ENCODE results near the gene ANKRD23.
"Not testable (repeated sequence)": the region's sequence is repeated elsewhere in the genome, so short reads cannot be mapped to it uniquely, and the experiment has no call there.

Gene ANKRD23

DNA sequence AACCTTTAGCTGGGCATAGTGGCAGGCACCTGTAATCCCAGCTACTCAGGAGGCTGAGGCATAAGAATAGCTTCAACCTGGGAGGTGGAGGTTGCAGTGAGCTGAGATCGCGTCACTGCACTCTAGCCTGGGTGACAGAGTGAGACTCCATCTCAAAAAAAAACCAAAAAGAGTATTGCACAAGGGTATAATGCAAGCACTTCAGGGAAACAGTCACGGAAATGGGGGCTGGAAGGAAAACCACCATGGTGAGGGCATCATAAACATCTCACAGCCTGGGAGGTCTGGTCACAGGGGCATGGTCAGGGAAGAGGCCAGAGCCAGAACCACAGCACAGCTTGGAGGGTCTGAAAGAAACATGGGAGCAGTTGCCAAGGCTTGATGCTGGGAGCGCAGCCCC, 19.2 kb upstream of the ANKRD23 start:
- not testable (repeated sequence) for DNase-seq

DNA sequence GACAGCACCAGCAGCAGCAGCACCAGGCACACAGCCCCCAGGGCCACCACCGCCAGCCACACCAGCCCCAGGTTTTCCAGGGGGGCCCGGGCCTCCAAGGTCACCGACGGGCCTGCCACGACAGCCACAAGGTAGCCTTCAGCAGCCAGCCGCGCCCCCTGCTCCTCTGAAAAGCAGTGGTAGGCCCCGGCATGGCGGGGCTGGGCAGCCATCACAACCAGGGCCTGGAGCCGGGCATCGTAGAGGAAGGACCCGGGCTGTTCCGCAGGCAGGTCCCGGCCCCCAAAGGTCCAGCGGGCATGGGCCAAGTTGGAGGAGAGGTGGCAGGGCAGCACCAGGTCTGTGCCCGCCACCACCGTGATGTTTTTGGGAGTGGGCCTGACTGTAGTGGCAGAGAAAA, 17.3 kb upstream of the ANKRD23 start:
- no peak for DNase-seq

DNA sequence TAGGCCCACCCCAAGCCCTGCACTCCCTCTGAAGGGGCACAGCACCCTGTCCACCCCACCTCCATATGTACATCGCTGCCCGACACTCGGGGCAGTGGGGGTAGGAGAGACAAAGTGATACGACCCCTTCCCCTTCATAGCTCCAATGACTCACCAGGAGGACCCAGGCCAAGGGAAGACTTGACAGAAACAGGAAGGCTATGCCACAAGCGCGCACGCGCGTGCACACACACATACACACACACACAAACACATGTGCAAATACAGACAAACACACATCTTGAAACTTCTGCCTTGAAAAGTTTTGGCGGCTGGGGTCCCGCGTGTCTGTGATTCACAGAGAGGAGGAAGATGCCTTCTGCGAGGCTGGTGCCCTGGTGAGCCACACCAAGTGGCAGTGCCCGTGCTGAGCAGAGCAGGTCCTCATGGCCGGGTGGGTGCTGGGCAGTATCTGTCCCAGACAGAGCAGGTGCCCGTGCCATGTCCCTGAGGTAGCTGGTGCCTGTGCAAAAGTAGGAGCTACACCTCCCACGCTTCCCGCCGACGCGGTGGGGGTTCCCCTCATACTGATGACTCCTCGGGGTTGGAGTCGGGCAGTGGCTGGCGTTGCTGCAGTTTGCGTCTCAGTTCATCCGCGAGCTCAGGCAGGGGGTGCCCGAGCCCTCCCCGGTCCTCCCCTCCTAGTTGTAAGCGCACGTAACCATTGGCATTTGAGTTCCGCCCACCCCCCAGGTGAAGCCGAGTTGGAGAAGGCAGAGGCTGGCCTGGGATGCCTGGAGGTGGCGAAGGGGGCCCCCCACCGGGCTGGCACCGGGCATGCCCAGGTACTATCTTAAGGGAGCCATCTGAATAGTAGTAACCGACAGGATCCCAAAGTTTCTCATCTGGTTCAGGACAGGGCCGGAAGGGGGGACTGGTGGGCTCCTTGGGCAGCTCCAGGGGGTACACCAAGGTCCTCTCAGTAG, 16.5 kb upstream of the ANKRD23 start:
- DNase-seq: no peak

DNA sequence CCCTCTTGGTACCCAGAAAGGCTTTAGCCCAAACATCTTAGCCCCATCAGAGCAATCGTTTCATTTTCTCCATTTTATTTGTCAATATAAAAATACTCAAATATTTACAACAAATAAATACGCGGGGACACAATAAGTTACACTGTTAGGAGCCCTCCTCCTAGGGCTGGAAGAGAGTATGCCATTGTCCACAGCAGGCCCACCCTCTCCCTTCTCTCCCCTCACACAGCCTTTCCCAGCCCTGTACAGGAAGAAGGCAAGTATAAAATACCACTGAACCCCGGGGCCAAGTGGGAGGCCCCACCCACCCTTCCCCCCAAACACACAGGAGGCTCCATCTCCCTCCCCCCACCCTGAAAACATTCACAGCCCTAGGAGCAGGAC, 15.9 kb upstream of the ANKRD23 start:
- no peak for DNase-seq

DNA sequence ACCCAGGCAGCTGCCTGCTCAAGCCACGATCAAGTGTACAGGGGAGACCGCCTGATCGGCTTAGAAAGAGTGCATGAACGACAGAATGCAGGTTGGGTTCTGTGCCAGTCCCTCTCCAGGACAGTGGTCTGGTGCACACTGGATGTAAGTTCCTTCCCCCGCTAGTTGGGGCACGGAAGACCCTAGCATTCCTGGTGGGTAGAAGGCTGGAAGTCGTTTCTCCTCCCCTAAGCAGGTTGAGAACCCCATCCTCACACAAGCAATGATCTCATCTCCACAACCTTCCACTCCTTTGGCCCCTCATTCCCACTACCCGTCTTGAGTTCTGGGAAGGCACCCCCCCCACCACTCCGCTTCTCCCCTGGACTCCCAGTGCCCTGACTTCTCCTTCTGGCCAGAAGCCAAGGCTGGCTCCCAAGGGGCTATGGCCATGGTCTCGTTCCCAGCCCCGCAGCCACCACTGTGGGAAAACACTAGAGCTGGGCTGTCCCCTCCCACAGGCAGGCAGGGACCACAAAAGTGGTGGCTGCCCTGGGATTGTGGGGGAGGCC, 15.4 kb upstream of the ANKRD23 start:
- no peak for DNase-seq

DNA sequence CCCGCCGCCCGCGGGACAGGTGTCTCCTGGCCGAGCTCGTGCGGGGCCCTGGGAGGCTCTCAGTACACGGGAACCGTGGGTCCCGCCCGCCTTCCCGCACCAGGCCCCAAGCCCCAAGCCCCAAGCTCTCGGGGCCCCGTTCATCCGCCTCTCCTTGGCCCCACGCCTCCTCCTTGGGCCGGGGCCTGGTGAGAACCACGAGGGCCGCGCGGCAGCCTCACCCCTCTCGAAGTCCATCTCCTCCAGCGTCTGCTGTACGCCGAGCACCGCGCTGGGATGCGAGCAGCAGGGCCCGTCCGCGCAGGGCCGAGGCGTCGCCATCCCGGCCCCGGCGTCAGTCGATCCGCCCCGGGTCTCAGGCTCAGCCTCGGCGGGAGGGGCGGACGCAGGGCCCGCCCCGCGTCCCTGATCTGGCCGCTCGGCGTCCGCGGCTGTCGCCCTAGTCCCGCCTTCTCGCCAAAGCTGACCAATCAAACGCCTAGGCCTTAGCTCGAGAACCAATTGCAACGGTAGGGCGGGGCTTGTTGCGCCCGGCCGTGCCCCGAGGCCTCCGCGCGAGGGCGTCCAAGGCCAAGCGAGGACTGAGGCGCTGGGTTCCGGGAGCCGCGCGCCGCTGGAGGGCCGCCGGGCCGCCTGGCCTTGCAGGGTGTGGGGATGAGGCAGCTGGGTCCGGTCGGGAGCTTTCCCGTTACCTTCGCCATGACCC, 14.0 kb upstream of the ANKRD23 start, which contains the start of gene ANKRD39:
TSS of gene ANKRD39 (minus strand) at position 350 of the 706 bp plus-strand sequence. CDS start at position 321, 29 bp downstream.
- DNase-seq: peak; percentile 99

DNA sequence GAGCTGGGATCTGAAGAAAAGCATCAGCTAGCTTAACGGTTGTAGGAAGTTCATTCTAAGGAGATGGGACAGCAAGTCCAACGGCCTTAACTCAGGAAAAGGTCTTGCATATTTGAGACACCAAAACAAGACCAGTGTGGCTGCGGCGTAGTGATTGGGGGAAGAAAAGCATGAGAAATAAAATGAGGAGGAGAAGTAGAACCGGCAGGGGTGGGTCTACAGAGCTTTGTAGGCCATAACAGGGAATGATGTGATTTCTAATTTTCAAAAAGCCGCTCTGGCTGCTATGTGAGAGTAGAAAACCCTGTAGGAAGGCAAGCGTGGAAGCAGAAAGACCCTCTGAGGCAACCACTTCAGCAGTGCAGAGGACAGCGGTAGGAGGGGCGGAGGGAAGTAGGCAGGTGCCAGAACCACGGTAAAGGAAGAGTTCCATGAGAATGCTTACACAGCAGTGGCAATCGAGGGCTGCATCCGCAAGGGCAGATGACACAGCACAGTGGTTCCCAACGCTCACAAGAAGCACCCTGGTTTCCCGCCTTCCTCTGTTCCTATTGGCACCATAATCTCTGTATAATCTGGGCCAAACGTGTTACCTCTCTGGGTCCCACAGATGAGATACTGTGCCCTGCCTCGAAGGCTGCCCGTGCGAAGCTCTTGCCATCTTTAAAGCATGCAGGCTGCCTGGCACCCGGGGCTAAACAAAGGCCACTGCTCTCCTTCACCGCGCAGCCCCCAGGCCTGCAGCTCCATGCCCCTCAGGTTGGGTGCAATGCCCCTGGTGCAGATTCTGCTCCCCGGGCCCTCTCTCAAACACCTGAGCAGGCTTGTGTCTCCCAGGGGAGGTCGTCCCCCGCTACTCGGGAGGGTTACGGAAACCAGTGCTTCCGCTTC, 13.2 kb upstream of the ANKRD23 start:
- peak; percentile 67 for DNase-seq

DNA sequence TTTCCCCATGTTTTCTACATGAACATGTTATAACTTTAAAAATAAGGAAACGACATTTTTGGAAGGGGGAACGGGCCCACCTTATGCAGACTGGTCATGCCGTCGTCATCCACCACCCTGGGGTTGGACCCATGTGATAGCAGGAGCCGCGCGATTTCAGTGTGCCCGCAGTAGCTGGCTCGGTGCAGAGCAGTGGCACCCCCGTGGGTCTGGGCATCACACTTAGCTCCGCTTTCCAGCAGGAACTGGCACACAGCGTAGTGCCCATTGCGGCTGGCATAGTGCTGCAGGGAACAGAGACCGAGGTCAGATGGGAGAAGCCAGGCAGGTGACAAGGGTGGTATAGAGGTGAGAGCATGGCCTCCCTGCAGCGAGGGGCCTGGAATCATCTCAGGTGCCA, 9.5 kb upstream of the ANKRD23 start:
- DNase-seq: no peak

DNA sequence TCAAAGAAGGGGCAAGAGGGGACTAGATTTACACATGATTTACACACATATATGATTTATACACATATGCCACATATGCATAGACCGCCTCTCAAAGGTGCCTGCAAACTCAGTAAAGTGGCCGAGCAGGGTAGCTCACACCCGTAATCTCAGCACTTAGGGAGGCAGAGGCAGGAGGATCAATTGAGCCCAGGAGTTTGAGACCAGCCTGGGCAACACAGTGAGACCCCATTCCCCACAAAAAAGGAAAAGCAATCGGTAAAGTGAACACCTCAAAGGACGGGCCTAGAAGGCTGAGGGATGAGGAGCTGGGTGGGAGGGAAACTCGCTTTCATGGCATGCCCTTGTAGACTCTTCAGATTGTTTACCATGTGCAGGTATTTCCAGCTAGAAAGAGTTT, 8.8 kb upstream of the ANKRD23 start:
- DNase-seq: no peak

DNA sequence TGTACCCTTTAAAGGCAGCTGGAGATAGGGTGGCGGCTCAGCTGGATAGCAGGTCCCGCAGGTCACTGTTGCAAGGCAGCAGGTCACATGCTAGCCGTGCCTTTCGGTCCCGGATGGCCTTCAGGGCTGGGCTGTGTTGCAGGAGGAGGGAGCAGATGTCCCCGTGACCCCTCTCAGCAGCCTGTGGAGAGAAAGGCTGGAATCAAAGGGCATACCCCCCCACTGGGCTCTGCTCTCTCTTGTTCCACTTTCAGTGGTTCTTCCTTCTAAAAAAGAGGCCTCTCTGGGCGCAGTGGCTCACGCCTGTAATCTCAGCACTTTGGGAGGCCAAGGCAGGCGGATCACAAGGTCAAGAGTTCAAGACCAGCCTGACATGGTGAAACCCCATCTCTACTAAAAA, 4.4 kb upstream of the ANKRD23 start:
- DNase-seq: no peak

DNA sequence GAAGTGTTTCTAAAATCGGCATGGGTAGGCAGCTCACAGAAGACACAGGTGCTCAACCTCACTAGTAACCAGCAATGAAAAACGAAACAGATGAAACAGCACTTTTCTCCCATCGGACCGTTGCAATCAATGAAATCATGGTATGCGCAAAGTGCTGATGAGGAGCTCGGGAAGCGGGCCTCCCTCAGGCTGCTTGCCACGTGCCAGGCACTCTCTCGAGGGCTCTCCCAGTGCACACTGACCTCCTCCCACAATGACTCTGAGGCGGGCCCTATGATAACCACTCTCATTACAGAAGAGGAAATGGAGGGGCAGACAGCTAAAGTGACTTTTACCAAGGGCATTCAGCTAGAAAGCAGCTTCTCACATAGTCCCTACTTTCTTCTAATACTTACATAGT, 3.8 kb upstream of the ANKRD23 start:
- no peak for DNase-seq

DNA sequence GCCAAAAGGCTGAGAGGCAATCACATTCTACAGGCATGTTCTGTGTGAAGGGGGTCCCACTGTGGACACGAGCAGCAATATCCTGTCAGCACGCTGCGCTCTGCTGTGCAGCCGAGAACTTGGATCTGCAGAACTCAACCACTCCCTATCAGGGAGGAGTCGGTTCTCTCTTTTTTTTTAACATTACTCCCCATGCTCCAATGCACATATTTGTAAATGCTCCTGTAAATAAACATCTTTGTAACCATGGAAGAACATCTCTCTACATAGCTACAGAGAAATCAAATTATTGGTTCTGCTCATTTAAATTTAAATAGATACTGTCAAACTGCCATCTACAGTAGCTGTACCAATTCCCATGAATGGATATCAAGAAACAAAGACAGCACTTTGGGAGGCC, 3.0 kb upstream of the ANKRD23 start:
- DNase-seq: no peak

DNA sequence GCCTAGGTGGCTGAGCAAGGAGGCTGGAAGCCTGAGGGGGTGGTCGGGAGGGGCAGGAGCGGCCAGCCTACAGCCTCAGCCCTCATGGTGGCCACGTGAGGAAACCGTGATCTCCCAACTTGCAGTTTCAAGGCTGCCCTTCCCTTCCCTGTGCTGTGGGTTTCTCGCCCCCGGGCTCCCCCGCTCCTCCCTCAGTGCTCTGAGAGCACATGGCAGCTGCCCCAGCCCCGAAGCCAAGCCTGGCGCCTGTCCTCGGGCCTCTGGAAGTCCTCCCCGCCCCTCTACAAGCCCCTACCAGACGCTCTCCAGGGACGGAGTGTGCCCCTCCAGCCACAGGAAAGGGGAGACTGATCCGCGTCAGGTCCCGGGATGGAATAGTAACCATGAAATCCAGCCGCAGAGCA, 586 bp upstream of the ANKRD23 start:
- no peak for DNase-seq

DNA sequence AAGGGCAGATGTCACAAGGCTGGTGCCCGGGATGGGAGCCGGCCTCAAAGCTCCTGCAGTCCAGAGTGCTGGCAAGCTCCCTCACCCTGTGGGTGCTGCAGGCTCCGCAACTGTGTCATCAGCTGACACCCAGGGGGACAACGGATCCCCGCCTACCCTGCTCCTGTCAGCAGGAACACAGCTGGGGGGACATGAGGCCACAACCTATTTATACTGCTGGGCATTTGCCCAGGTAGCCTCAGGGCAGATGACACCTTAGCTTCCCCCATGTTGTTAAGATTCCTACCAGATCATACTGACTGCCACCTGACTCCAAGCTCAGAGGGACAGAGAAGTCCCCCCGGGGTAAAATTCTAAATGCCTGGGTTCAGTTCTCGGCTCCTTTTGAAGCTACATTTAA, 1.2 kb downstream of the ANKRD23 start:
- DNase-seq: no peak

DNA sequence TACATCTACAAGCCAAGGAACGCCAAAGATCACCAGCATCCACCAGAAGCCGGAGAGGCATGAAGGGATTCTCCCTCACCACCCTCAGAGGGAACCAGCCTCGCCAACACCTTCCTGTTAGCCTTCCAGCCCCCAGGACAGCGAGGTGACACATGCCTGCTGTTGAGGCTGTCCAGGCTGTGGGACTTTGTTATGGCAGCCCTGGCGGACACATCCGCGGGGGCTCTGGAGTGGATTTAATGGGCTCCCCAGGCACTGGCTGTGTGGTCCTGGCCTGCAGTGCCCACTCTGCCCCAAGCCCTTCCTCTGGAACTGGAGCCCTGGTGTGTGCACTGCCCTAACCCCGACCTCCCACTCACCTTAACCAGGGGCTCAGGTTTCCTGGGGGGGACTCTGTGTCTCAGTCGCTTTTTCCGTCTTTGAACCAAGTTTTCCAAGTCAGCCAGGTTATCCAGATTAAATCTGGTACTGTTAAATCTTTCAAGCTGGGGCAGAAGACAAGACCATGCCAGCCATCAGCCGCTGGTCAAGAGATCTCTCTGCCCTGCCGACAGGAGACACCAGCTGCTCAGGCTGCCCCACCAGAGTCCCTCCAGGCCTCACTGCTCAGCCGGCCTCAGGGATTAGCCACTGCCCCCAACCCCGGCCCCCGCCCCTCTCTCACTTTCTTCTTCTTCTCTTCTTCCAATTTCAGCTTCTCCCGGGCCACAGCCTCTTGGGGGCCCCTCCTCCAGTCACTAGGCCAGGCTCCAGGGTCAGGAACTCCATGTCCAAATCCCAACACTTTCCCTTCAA, 1.9 kb downstream of the ANKRD23 start:
- no peak for DNase-seq

DNA sequence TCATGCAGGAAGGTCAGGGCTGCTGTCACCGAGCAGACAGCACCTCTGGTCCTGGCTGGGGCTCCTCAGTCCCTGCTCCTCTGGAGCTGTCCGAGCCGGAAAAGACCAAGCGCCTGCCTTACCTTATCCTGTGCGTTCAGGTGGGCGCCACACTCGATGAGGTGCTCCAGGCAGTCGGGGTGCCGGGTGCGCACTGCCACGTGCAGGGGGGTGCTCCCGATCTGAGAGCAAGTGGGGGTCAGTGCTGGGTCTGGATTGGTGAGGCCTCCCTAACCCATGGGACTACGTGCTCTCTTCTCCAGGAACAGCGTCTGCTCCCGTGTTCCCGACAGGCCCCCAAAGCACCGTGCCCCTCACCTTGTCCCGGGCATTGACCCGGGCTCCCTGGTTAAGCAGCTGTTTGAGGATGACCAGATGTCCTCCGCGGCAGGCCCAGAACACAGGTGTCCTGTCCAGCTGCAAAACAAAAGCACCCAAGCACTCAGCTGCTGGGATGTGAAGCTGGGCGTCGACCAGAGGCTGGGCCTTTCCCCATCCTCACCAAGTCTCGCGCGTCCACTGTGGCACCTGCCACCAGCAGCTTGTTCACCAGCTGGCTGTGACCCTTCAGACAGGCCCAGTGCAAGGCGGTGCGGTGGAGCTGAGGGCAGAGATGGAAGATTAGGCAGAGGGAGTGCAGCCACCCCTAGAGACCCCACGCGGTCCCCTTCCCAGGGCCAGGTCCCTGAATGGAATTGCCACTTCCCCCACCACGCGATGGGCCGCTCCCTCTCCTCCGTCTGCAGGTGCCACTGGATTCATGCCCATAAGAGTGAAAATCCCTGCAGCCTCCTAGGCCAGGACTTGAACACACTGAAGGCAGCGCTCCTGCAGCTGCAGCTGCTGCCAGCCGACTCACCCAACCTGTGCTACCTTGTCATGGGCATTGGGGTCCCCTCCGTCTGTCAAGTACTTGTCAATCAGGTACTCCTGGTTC, 3.7 kb downstream of the ANKRD23 start:
- DNase-seq: no peak

DNA sequence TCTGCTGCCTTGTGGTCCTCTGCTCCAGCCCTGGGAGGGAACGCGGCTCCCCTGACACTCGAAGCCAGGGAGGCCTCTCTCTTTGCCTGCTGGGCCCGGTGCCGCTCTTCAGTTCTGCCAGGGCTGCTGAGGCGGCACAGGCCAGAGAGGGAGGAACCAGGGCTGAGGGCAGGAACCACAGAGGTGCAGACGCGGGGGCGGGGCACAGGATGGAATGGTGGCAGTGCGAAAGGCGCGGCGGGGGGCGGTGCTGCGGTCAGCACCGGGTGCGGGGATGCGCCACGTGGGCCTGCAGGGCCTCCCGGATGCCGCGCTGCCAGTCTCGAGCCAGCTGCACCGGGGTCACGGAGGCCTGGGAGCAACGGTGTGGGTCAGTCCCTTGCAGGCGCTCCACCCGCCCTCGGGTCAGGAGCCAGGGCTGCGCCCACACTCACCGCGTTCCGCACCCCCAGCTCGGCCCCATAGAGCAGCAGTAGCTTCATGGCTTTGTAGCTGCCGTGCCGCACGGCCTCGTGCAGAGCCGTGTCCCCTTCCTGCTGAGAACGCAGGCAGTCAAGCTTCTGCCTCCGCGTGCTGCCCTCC, 4.4 kb downstream of the ANKRD23 start:
- peak; percentile 89 for DNase-seq

DNA sequence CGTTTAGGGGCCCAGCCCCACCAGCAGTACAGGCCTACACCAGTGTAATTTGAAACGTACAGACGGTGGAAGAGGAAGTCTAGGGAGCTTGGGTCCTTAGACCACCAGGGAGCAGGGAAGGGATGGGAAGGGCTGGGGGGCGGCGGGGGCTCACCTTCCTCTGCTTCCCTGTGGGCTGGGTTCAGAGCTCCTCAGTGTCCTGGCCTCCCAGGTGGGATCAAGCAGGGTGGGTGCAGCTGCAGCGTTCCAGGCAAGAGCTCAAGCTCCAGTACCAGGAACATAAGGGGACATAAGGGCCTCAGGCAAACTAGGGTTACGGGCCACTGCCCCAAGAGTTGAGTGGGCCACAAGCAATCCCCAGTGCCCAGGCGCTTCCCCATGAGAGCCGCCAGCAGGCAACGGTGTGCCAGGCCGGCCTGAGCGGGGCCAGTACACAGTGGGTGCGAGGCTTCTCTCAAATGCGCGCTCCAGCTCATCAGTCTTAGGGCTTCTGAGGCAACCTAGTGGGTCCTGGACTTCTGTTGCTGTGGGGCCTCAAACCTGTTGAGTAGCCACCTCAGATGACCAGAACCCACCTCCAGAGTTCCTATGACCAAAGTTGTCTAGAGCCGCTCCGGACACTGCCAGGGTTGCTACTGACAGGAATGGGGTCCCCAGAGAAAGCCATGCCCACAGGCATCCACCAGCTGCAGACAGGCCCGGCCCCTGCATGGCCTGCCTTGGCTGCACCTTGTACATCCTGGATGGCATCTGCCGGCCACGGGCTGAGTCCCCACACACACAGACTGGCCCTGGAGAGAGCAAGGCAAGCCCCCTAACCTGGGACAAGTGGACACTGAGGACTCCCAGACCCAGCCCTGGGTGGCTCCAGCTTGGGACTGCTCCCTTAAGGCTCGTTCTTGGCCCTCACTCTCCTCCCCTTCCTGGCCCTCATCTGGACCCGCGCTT, 5.2 kb downstream of the ANKRD23 start:
- DNase-seq: no peak

DNA sequence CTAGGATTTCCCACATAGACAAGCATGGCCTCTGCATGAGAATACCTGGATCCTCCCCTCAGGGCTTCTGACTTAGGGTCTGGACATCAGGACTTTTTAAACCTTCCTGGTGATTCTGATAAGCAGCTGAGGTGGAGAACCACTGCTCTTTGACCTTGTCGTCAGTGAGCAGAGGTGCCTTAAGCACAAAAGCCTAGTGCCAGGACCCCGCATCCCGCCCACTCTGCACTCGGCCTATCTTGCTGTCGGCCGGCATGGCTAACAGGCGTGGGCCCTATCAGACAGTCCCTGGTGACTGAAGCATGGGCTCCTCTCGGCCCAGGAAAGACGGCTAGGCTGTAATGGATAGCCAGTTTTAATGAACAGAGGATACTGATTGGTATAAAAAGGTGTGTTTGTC, 6.2 kb downstream of the ANKRD23 start:
- no peak for DNase-seq
